IMR-90 (cell line): ENCODE results near the gene WDR81.

Source experiments
- BHLHE40 ChIP-seq: fragments of 150-350 bp; IDR thresholded peaks from 2 replicates; pipeline ENCODE4 v1.6.1; 2016; ENCODE audit warnings: mild to moderate bottlenecking, low read depth, low read length
- CEBPB ChIP-seq: IDR thresholded peaks from 2 replicates; pipeline ENCODE4 v1.6.1; 2012; ENCODE audit warnings: low read depth, low read length, improper control_type of control experiment
- ELK1 ChIP-seq: fragments of 150-350 bp; IDR thresholded peaks from 2 replicates; pipeline ENCODE4 v1.6.1; 2016; ENCODE audit warnings: low read depth, mild to moderate bottlenecking, low read length, moderate library complexity, borderline replicate concordance
- MAZ ChIP-seq: IDR thresholded peaks from 2 replicates; pipeline ENCODE4 v1.6.1; 2012; ENCODE audit warnings: low read depth, mild to moderate bottlenecking, low read length, improper control_type of control experiment, moderate library complexity, borderline replicate concordance
- MXI1 ChIP-seq: IDR thresholded peaks from 2 replicates; pipeline ENCODE4 v1.6.1; 2012; ENCODE audit warnings: low read depth, mild to moderate bottlenecking, low read length, moderate library complexity, borderline replicate concordance
- NFE2L2 ChIP-seq: fragments of 150-350 bp; IDR thresholded peaks from 2 replicates; pipeline ENCODE4 v1.6.1; 2016; ENCODE audit warnings: low read depth, mild to moderate bottlenecking, low read length
- POLR2A ChIP-seq: IDR thresholded peaks from 2 replicates; pipeline ENCODE4 v1.6.1; 2012; ENCODE audit warnings: mild to moderate bottlenecking, low read depth, low read length
- RAD21 ChIP-seq: IDR thresholded peaks from 2 replicates; pipeline ENCODE4 v1.6.1; 2012; ENCODE audit warnings: low read length, improper control_type of control experiment
- RFX5 ChIP-seq: IDR thresholded peaks from 2 replicates; pipeline ENCODE4 v1.8.0; 2012; ENCODE audit warnings: low read depth, mild to moderate bottlenecking, low read length, moderate library complexity
- SMC3 ChIP-seq: fragments of 150-350 bp; IDR thresholded peaks from 2 replicates; pipeline ENCODE4 v1.6.1; 2016; ENCODE audit warnings: low read depth, mild to moderate bottlenecking, antibody characterized with exemption, low read length, moderate library complexity
- TF ChIP-seq, protein P1 (sequence below): conservative IDR thresholded peaks from 2 replicates; pipeline ENCODE4 v1.5.1; 2012; ENCODE audit warnings: mild to moderate bottlenecking, low read depth, low read length, improper control_type of control experiment

- TF ChIP-seq, protein P1, sequence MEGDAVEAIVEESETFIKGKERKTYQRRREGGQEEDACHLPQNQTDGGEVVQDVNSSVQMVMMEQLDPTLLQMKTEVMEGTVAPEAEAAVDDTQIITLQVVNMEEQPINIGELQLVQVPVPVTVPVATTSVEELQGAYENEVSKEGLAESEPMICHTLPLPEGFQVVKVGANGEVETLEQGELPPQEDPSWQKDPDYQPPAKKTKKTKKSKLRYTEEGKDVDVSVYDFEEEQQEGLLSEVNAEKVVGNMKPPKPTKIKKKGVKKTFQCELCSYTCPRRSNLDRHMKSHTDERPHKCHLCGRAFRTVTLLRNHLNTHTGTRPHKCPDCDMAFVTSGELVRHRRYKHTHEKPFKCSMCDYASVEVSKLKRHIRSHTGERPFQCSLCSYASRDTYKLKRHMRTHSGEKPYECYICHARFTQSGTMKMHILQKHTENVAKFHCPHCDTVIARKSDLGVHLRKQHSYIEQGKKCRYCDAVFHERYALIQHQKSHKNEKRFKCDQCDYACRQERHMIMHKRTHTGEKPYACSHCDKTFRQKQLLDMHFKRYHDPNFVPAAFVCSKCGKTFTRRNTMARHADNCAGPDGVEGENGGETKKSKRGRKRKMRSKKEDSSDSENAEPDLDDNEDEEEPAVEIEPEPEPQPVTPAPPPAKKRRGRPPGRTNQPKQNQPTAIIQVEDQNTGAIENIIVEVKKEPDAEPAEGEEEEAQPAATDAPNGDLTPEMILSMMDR, result no peak
- no peak for TF ChIP-seq CEBPB
- TF ChIP-seq SMC3, result no peak
- no peak for TF ChIP-seq POLR2A
- no peak for TF ChIP-seq NFE2L2
- TF ChIP-seq BHLHE40, result no peak
- no peak for TF ChIP-seq RAD21
- TF ChIP-seq MXI1, result no peak
- TF ChIP-seq MAZ, result no peak
- no peak for TF ChIP-seq ELK1
- no peak for TF ChIP-seq RFX5
Observed at GRCh38 chr17:1766382-1767135, 42.1 kb downstream of the WDR81 start.
